HL-60 (cell line): Measurements from ENCODE around the gene TTLL3.

Source experiments
- CTCF ChIP-seq: IDR thresholded peaks from one replicate; pipeline ENCODE4 v1.5.1; 2011; ENCODE audit warnings: low read length, control low read depth, inconsistent platforms; ENCODE audit not compliant: insufficient read depth
- GABPA ChIP-seq: IDR thresholded peaks from 2 replicates; pipeline ENCODE4 v1.6.1; 2012; ENCODE audit warnings: low read depth
- POLR2AphosphoS5 ChIP-seq: IDR thresholded peaks from 2 replicates; pipeline ENCODE4 v1.6.1; 2012; ENCODE audit warnings: low read depth
- REST ChIP-seq: IDR thresholded peaks from 2 replicates; pipeline ENCODE4 v1.6.1; 2012; ENCODE audit warnings: low read depth; ENCODE audit not compliant: insufficient replicate concordance
- SPI1 ChIP-seq: IDR thresholded peaks from 2 replicates; pipeline ENCODE4 v1.6.1; 2012; ENCODE audit warnings: low read depth, mild to moderate bottlenecking, borderline replicate concordance

- TF ChIP-seq CTCF (no peak), POLR2AphosphoS5 (no peak), REST (no peak), SPI1 (no peak), GABPA (no peak)
Observed at GRCh38 chr3:9812870-9813483, 2.9 kb downstream of the TTLL3 start.
